ENCODE data around the gene UNCX.
A peak's percentile ranks its signal among the peaks of the same experiment; 100 is the strongest.
"Not testable (repeated sequence)": the region's sequence is repeated elsewhere in the genome, so short reads cannot be mapped to it uniquely, and the experiment has no call there.

UNCX gene

GRCh38 chr7:1232623-1233332 is at the start of gene UNCX:
Gene UNCX, plus strand, starts transcription at chr7:1232872. Its CDS starts 146 bp downstream, at chr7:1233018.
- DNase-seq: no peak

GRCh38 chr7:1187127-1187526 is 45.5 kb upstream of the UNCX start:
- no peak for DNase-seq

DNA sequence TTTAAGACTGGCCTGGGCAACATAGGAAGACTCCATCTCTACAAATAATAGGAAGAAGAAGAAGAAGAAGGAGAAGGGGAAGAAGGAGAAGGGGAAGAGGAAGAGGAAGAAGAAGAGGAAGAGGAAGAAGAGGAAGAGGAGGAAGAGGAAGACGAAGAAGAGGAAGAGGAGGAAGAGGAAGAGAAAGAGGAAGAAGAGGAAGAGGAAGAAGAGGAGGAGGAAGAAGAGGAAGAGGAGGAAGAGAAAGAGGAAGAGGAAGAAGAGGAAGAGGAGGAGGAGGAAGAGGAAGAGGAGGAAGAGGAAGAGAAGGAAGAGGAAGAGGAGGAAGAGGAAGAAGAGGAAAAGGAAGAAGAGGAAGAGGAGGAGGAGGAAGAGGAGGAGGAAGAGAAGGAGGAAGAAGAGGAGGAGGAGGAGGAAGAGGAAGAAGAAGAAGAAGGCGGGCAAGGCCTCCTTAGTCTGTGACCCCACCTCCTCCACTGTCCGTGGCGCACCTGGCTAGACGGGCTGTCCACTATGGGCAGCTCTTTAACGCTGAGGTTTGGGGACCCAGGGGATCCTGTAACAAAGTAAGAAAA is 43.9 kb upstream of the UNCX start:
- no peak for DNase-seq

DNA sequence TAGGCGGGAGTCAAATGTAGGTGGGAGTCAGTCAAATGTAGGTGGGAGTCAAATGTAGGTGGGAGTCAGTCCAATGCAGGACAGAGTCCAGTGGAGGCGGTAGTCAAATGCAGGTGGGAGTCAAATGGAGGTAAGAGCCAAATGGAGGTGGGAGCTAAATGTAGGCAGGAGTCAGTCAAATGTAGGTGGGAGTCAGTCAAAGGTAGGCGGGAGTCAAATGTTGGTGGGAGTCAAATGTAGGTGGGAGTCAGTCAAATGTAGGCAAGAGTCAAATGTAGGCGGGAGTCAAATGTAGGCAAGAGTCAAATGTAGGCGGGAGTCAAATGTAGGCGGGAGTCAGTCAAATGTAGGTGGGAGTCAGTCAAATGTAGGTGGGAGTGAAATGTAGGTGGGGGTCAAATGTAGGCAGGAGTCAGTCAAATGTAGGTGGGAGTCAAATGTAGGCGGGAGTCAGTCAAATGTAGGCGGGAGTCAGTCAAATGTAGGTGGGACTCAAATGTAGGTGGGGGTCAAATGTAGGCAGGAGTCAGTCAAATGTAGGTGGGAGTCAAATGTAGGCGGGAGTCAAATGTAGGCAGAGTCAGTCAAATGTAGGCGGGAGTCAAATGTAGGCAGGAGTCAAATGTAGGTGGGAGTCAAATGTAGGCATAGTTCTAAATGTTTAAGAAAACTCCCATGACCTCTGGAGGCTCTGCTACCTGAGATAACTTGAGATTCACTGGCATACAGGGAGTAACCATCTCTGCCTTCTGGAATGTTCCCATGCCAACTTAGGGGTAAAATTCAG is 42.5 kb upstream of the UNCX start:
- no peak for DNase-seq

DNA sequence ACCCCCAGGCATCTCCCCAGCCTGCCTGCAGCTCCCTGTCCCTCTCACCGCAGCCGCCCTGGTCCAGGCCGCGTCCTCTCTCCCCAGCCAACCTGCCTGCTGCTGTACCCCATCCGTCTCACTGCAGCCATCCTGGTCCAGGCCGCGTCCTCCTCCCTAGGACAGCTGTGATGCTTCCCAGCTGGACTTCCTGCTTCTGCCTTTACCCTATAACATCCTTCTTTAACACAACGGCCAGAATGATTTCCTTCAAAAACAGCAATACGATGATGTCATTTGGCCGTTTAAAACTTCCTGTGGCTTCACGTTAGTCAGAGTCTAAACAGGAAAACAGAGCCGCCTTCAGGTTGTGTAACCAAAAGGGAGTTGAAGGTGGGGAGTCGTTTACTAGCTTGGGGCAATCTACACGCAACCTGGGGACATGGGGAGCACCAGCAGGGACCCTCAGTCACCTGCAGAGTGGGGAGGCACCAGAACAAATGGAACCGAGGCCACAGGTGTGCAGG is 40.4 kb upstream of the UNCX start:
- DNase-seq: no peak

GRCh38 chr7:1193593-1194424 is 38.9 kb upstream of the UNCX start:
- DNase-seq: peak in 40 of 56 donors; percentile 3 to 75 (median 34)

GRCh38 chr7:1196441-1196840 is 36.2 kb upstream of the UNCX start:
- peak in 2 of 56 donors; percentile 26 for DNase-seq

DNA sequence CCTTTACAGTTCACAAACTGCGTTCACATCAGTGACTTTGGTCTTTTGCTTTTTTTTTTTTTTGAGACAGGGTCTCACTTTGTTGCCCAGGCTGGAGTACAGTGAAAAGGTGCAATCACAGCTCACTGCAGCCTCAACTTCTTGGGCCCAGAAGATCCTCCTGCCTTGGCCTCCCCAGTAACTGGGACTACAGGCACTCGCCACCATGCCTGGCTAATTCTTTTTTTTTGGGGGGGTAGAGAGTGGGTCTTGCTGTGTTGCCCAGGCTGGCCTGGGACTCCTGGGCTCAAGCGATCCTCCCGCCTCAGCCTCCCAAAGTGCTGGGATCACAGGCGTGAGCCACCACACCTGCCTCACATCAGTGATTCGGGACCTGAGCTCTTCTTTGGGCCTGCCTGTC is 35.7 kb upstream of the UNCX start:
- DNase-seq: no peak

DNA sequence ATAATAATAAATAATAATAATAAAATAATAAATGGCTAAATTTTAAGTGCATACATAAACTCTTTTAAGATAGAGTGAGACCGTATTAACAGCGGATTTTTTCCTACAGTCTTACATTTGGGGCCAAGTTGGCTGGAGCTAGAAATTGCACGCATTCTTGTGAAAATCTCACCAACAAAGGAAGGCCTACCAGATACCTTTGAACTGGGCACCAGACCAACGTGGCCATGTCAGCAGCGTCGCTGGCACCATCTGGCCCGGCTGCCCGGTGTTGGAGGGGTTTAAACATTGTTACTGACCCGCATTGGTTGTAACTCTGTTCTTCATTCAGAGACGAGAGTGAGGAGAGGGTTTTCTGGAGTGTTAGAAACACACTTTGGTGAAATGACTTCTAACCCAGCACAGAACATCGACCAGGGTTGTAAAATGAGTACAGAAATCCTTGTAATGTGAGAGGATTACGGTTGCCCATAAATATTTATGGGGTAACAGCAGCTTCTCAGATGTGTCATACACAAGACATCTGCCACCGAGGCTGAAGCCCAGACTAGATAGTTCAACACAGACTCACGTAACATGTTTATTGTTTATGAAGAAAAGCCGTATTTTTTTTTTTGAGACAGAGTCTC is 34.6 kb upstream of the UNCX start:
- no peak for DNase-seq

- DNase-seq: no peak
Observed at GRCh38 chr7:1200045-1200444, 32.6 kb upstream of the UNCX start.

GRCh38 chr7:1201916-1202315 is 30.8 kb upstream of the UNCX start:
- no peak for DNase-seq

- DNase-seq: not testable (repeated sequence)
Observed at GRCh38 chr7:1202914-1203313, 29.8 kb upstream of the UNCX start.

DNA sequence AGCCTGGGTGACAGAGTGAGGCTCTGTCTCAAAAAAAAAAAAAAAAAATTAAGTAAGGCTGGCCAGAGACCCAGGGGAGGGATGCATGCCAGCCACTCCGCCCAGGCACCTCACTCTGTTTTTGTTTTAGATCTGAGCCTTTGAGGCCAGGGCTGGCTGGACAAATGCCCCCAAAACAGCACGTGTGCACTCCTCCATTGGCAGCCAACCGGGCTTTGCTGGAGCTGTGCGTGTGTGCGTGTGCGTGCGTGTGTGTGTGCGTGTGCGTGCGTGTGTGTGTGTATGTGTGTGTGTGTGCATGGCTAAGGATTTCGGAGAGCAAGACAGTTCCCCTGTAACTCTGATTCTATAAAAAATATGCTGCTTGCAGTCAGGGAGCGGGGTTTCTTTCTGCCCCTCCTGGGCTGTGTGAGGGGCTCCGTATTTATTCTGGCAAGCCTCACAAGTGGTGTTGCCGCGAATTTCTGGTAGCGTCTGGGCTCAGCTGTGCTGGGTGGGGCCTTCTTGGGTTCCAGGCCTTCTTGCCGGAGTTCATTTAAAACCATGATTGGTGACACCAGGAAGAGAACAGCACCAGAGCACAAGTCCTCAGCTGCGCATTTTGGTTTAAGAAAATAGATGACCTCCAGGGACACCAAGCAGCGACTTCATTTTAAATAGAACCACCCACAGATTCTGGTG is 28.1 kb upstream of the UNCX start:
- peak in 3 of 56 donors; percentile 5 to 15 (median 9) for DNase-seq

GRCh38 chr7:1205742-1206141 is 26.9 kb upstream of the UNCX start:
- not testable (repeated sequence) for DNase-seq

- no peak for DNase-seq
Observed at GRCh38 chr7:1209097-1209496, 23.6 kb upstream of the UNCX start.

DNA sequence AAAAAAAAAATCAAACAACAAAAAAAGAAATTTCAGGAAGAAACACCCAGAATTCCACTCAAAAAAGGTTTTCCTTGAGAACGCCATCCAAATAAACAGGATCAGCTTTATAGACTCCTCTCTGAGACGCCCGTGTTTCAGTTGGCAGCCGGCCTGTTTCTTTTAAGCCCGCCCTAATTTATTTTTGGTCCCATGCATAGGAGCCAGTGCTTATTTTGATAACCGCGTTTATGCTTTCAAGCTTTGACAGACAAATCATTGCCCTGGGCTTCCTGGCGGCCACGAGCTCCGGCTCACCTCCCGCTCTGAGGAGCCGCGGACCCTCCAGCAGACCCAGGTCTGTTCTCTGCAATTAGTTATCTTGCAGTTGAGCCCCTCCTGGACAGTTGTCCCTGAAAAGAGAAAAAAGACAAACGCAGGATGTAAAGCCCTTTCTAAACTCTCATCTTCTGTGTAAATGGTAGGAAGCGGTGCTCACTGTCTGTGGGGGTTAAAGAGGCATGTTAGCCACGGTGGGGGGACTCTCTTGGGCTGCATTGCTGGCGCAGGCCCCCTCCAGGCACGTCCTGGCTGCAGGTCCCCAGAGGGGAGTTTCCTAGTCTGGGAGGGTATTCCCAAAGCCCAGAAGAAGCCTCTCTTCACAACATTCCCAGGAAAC is 22.2 kb upstream of the UNCX start:
- peak in 1 of 56 donors; percentile 4 for DNase-seq

DNA sequence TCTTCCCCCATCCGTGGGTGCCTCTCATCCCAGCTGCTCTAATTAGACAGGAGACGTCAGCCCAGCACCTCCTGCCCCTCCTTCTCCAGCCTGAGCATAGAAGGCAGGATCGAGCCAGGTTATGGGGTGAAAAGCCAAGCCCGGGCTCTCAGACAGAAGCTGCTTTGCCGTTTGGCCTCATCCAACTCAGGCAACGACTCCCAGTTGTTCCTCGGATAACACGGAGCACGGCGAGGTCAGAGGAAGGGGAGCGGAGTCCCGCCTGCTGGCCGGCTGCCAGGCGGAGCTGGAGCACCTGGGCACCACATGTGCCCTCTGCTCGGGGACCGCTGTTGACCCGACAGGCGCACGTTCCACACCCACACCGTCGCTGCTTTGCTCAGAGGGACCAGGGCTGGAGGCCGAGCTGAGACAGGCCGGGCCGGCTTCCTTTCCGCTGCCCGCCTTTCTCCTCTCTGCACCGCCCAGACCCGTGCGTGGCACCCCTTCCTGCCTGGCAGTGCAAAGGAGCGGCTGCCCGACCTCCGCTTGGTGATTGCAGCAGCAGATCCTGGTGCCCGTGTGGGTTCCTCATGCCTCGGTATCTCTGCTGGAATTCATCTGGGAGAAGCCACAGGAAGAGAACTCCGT is 21.6 kb upstream of the UNCX start:
- no peak for DNase-seq

- no peak for DNase-seq
Observed at GRCh38 chr7:1211611-1212010, 21.1 kb upstream of the UNCX start.

DNA sequence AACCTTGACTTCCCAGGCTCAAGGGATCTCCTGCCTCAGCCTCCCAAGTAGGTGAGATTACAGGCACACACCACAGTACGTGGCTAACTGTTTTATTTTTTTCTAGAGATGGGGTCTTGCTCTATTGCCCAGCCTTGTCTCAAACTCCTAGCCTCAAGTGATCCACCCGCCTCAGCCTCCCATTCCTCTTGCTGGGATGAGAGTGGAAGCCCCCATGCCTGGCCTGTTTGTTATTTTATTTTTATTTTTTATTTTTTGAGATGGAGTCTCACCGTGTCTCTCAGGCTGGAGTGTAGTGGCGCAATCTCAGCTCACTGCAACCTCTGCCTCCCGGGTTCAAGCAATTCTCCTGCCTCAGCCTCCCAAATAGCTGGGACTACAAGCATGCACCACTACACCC is 20.6 kb upstream of the UNCX start:
- not testable (repeated sequence) for DNase-seq

Data from amygdala (tissue), 56 donors.